Measurements from ENCODE around the gene ATIC. TPM values are rescaled to one million over a fixed set of nuclear protein-coding genes. Genes with fewer than 3 reads are reported as not detected.

ATIC gene
- total RNA-seq, 1 experiment from 2014 or later: 173 TPM

GRCh38 chr2:215375467-215375830 is 63.6 kb downstream of the ATIC start:
- no peaks in the 10 kb centered on the region for H3K4me1 ChIP-seq (ENCODE audit: control insufficient read depth in 1 of 2, insufficient read depth in 2 of 2, low read length in 2 of 2)
- H3K36me3 ChIP-seq (ENCODE audit: control insufficient read depth in 1 of 2, insufficient read depth in 2 of 2, low read length in 2 of 2): no peaks in the 10 kb centered on the region
- no peaks in the 10 kb centered on the region for H3K79me2 ChIP-seq (ENCODE audit: insufficient read depth, low read length)
- ChIA-PET RAD21 (ENCODE audit: low non-redundant PET in 1 of 2, low total read pairs in 2 of 2, uncharacterized antibody in 2 of 2, unreplicated experiment in 2 of 2) (no interaction called here), POLR2A (no interaction called here), CTCF (no interaction called here)
- no peak for TF ChIP-seq REST (IDR thresholded peaks at IDR 0.05; ENCODE audit: low read depth)
- H3K27me3 ChIP-seq (ENCODE audit: insufficient read depth, low read length): no peaks in the 10 kb centered on the region
- no peak overlapping the region for H3K9ac ChIP-seq (ENCODE audit: low read length)
- H4K20me1 ChIP-seq (ENCODE audit: insufficient read depth): no peaks in the 10 kb centered on the region
- BruUV-seq (replicated peaks): no TSS peak
- H3K4me2 ChIP-seq (ENCODE audit: low read length): no peak overlapping the region
- H3K9me3 ChIP-seq (ENCODE audit: control insufficient read depth in 1 of 2, insufficient read depth in 1 of 2, low read depth in 1 of 2, low read length in 2 of 2): no peaks in the 10 kb centered on the region
- H3K4me3 ChIP-seq (replicated peaks in 1 of 2; ENCODE audit: low read depth in 1 of 2, low read length in 2 of 2): no peak overlapping the region
- no peak overlapping the region for H2AFZ ChIP-seq (ENCODE audit: low read depth, low read length, poor library complexity, severe bottlenecking)
- no peak for ATAC-seq
- intact Hi-C loops (cut with micrococcal nuclease): no loop called here
- DNase-seq (ENCODE audit: low read depth, low spot score): no peak
- no peaks in the 10 kb centered on the region for H3K9me2 ChIP-seq (ENCODE audit: insufficient read depth)
- no peak overlapping the region for H3K27ac ChIP-seq (ENCODE audit: low read depth, low read length)

- H3K4me1 ChIP-seq (ENCODE audit: control insufficient read depth in 1 of 2, insufficient read depth in 2 of 2, low read length in 2 of 2): no peaks in the 10 kb centered on the region
- H3K9ac ChIP-seq (ENCODE audit: low read length): no peak overlapping the region
- no peaks in the 10 kb centered on the region for H4K20me1 ChIP-seq (ENCODE audit: insufficient read depth)
- H3K4me3 ChIP-seq (replicated peaks in 1 of 2; ENCODE audit: low read depth in 1 of 2, low read length in 2 of 2): no peak overlapping the region
- ChIA-PET POLR2A (no interaction called here), CTCF (no interaction called here), RAD21 (ENCODE audit: low non-redundant PET in 1 of 2, low total read pairs in 2 of 2, uncharacterized antibody in 2 of 2, unreplicated experiment in 2 of 2) (no interaction called here)
- ATAC-seq (no peak), DNase-seq (ENCODE audit: low read depth, low spot score) (no peak)
- no peak overlapping the region for H3K4me2 ChIP-seq (ENCODE audit: low read length)
- no peaks in the 10 kb centered on the region for H3K9me2 ChIP-seq (ENCODE audit: insufficient read depth)
- no peaks in the 10 kb centered on the region for H3K79me2 ChIP-seq (ENCODE audit: insufficient read depth, low read length)
- H2AFZ ChIP-seq (ENCODE audit: low read depth, low read length, poor library complexity, severe bottlenecking): no peak overlapping the region
- BruUV-seq (replicated peaks): no TSS peak
- H3K27ac ChIP-seq (ENCODE audit: low read depth, low read length): no peak overlapping the region
- intact Hi-C loops (cut with micrococcal nuclease): no loop called here
- no peaks in the 10 kb centered on the region for H3K27me3 ChIP-seq (ENCODE audit: insufficient read depth, low read length)
- H3K36me3 ChIP-seq (ENCODE audit: control insufficient read depth in 1 of 2, insufficient read depth in 2 of 2, low read length in 2 of 2): no peaks in the 10 kb centered on the region
- no peaks in the 10 kb centered on the region for H3K9me3 ChIP-seq (ENCODE audit: control insufficient read depth in 1 of 2, insufficient read depth in 1 of 2, low read depth in 1 of 2, low read length in 2 of 2)
- no peak for TF ChIP-seq SP1 (IDR thresholded peaks at IDR 0.05; ENCODE audit: low read depth)
- no peak for TF ChIP-seq TCF7L2 (IDR thresholded peaks at IDR 0.05; ENCODE audit: borderline replicate concordance, extremely low read depth, insufficient read depth, insufficient read length)
- no peak for TF ChIP-seq MAX (IDR thresholded peaks at IDR 0.05)
- TF ChIP-seq EZH2 (IDR thresholded peaks at IDR 0.05): no peak
- no peak for TF ChIP-seq YY1 (IDR thresholded peaks at IDR 0.05; ENCODE audit: extremely low read depth, insufficient replicate concordance, low read depth, low read length)
- TF ChIP-seq CBX3 (IDR thresholded peaks at IDR 0.05; ENCODE audit: low read depth): no peak
- TF ChIP-seq ZFX (IDR thresholded peaks at IDR 0.05): no peak
- no peak for TF ChIP-seq ZBTB33 (IDR thresholded peaks at IDR 0.05; ENCODE audit: extremely low read depth, insufficient replicate concordance, low read length)
- TF ChIP-seq CTCF (IDR thresholded peaks at IDR 0.05 in 2 of 3, conservative IDR thresholded peaks at IDR 0.05 in 1 of 3; ENCODE audit: borderline replicate concordance in 1 of 3, insufficient read depth in 1 of 3, low read depth in 2 of 3, low read length in 2 of 3): no peak
- no peak for TF ChIP-seq SIN3A (IDR thresholded peaks at IDR 0.05; ENCODE audit: low read depth)
- no peak for TF ChIP-seq POLR2A (IDR thresholded peaks at IDR 0.05; ENCODE audit: borderline replicate concordance, extremely low read depth, insufficient read depth, insufficient read length)
Observed at GRCh38 chr2:215376103-215376780, 64.4 kb downstream of the ATIC start.

Data from HCT116 (cell line).